ENCODE results near the gene NRN1L. TPM values are rescaled to one million over a fixed set of nuclear protein-coding genes. Genes with fewer than 3 reads are reported as not detected.
"Not testable (repeated sequence)": the region's sequence is repeated elsewhere in the genome, so short reads cannot be mapped to it uniquely, and the experiment has no call there.

The NRN1L gene
- total RNA-seq, 1 donor from 2014 or later: 0.65 TPM

DNA sequence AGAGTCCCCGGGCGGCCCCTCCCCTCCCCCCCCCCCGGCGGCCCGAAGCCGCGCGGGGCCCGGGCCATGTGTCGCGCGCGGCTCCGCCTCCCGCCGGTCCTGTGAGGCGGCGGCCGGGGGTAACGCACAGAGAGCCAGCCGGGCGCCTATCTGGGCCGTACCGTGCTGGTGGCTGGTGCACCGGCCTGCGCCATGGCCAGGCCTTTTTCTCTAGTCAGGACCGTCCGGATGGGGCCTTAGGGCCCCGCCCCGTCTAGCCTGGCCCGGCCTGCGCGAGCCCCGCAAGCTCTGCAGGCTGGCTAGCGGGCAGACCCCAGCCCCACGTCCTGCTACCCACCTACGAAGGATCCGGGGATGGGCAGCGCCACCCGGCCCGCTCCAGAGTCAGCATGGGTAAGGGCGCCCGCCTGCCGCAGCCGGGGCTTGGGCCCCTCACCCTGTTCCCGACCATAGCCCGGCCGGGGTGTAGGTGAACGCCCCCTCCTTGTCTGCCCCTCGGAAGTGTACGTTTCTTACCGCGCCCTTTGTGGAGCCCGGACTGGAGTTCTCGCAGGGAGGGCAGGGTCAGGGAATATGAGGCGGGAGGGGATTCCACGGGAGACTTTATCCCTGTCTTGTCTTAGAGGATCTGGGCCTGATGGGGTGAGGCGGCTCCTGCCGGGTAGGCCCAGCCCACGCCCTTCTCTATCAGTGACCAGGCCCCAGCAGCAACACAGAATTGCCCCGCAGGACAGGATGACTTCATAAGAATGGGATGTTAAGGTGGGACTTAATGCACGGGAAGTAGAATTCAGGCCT lies 37.4 kb upstream of the NRN1L start, which contains the start of gene CENPT:
Gene CENPT, minus strand, starts transcription at position 630 of the 798 bp plus-strand sequence. CDS start 13,834 bp downstream, outside the sequence.
- no peak for DNase-seq (ENCODE audit: low spot score)

GRCh38 chr16:67848118-67848517 lies 36.6 kb upstream of the NRN1L start:
- no peak for DNase-seq (ENCODE audit: low spot score)
- intact Hi-C loops (cut with micrococcal nuclease): loop anchor here (10.0 kb wide), 1 partner anchor 467 kb away; the partner anchor contains the start of genes PRMT7 and SLC7A6OS
- Mint-ChIP-seq H3K4me3 (peak overlapping the region; percentile 94), H3K9me3 (no peaks in the 10 kb centered on the region), H3K36me3 (ENCODE audit: low read depth) (peaks cover 6% of the 10 kb centered on the region), H3K4me1 (ENCODE audit: low read depth) (peaks cover 38% of the 10 kb centered on the region), H3K27me3 (ENCODE audit: insufficient read depth) (no peaks in the 10 kb centered on the region), H3K27ac (peak overlapping the region; percentile 83)

More for the DNA sequence above, 37.4 kb upstream of the NRN1L start, which contains the start of gene CENPT:
- H3K9me3 Mint-ChIP-seq: no peaks in the 10 kb centered on the region
- peaks cover 6% of the 10 kb centered on the region for H3K36me3 Mint-ChIP-seq (ENCODE audit: low read depth)
- peaks cover 38% of the 10 kb centered on the region for H3K4me1 Mint-ChIP-seq (ENCODE audit: low read depth)
- H3K4me3 Mint-ChIP-seq: peak within 1 kb of the TSS; percentile 94
- intact Hi-C loops (cut with micrococcal nuclease): loop anchor here (2.0 to 10.0 kb wide), 2 partner anchors 366 to 468 kb away; partner anchors contain the start of genes ATP6V0D1, PRMT7 and SLC7A6OS
- H3K27ac Mint-ChIP-seq: peak within 1 kb of the TSS; percentile 86
- H3K27me3 Mint-ChIP-seq (ENCODE audit: insufficient read depth): no peaks in the 10 kb centered on the region

DNA sequence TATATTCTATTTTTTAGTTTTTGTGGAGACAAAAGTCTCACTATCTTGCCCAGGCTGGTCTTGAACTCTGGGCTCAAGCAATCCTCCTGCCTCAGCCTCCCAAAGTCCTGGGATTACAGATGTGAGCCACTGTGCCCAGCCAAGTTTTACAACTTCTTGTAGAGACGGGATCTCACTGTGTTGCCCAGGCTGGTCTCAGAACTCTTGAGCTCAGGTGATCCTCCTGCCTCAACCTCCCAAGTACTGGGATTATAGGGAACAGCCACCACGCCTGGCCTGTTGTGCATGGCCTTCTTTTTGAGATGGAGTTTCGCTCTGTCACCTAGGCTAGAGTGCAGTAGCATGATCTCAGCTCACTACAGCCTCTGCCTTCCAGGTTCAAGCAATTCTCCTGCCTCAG lies 31.0 kb upstream of the NRN1L start:
- intact Hi-C loops (cut with micrococcal nuclease): no loop called here
- peaks cover 31% of the 10 kb centered on the region for H3K4me1 Mint-ChIP-seq (ENCODE audit: low read depth)
- no peaks in the 10 kb centered on the region for H3K27me3 Mint-ChIP-seq (ENCODE audit: insufficient read depth)
- DNase-seq (ENCODE audit: low spot score): no peak
- no peaks in the 10 kb centered on the region for H3K9me3 Mint-ChIP-seq
- no peak overlapping the region for H3K4me3 Mint-ChIP-seq
- no peak overlapping the region for H3K27ac Mint-ChIP-seq
- peaks cover 11% of the 10 kb centered on the region for H3K36me3 Mint-ChIP-seq (ENCODE audit: low read depth)

- peaks cover 5% of the 10 kb centered on the region for H3K36me3 Mint-ChIP-seq (ENCODE audit: low read depth)
- H3K4me3 Mint-ChIP-seq: no peak overlapping the region
- no peaks in the 10 kb centered on the region for H3K27me3 Mint-ChIP-seq (ENCODE audit: insufficient read depth)
- no peak for DNase-seq (ENCODE audit: low spot score)
- H3K27ac Mint-ChIP-seq: no peak overlapping the region
- no peaks in the 10 kb centered on the region for H3K9me3 Mint-ChIP-seq
- intact Hi-C loops (cut with micrococcal nuclease): no loop called here
- H3K4me1 Mint-ChIP-seq (ENCODE audit: low read depth): peaks cover 28% of the 10 kb centered on the region
These were observed 28.9 kb upstream of the NRN1L start for GRCh38 chr16:67855789-67856188.

DNA sequence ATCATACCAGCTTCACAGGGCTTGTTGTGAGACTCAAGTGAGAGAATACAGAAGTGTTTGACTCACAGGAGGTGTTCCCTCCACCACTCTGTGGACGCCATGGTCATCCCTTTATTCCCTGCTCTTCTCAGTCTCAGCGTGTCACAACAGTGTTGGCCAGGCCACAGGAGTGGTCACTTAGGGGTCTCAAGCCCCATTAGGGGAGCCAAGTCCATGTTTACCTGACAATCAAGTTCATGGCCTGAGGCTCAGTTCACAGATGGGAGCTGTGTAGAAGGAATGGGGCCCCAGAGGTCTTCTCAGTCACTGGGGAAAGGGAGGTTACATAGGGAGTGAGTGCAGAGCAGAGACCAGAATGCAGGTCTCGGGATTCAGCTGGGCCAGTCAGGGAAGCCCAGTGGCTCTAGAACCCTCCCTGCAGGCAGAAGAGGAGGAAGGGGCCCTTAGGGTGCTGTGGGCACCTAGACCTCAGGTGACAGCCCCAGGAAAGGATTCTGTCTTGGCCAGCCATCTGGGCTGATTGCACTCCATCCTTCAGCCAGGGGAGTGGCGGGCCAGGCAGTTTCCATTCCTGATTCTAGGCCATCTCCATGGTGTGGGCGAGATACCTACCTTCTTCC lies 27.6 kb upstream of the NRN1L start:
- peak overlapping the region; percentile 72 for H3K27ac Mint-ChIP-seq

GRCh38 chr16:67857547-67858233 lies 27.0 kb upstream of the NRN1L start:
- Mint-ChIP-seq H3K9me3 (no peaks in the 10 kb centered on the region), H3K27ac (peak overlapping the region; percentile 72), H3K36me3 (ENCODE audit: low read depth) (peaks cover 15% of the 10 kb centered on the region), H3K27me3 (ENCODE audit: insufficient read depth) (no peaks in the 10 kb centered on the region), H3K4me3 (no peak overlapping the region), H3K4me1 (ENCODE audit: low read depth) (peaks cover 42% of the 10 kb centered on the region)
- no peak for DNase-seq (ENCODE audit: low spot score)
- intact Hi-C loops (cut with micrococcal nuclease): no loop called here

More for the DNA sequence above, 27.6 kb upstream of the NRN1L start:
- DNase-seq (ENCODE audit: low spot score): no peak
- Mint-ChIP-seq H3K4me1 (ENCODE audit: low read depth) (peaks cover 39% of the 10 kb centered on the region), H3K27me3 (ENCODE audit: insufficient read depth) (no peaks in the 10 kb centered on the region), H3K4me3 (no peak overlapping the region), H3K9me3 (no peaks in the 10 kb centered on the region), H3K36me3 (ENCODE audit: low read depth) (peaks cover 15% of the 10 kb centered on the region)
- intact Hi-C loops (cut with micrococcal nuclease): no loop called here

GRCh38 chr16:67858500-67858899 lies 26.2 kb upstream of the NRN1L start:
- peaks cover 15% of the 10 kb centered on the region for H3K36me3 Mint-ChIP-seq (ENCODE audit: low read depth)
- H3K9me3 Mint-ChIP-seq: no peaks in the 10 kb centered on the region
- no peak for DNase-seq (ENCODE audit: low spot score)
- H3K4me3 Mint-ChIP-seq: no peak overlapping the region
- H3K27me3 Mint-ChIP-seq (ENCODE audit: insufficient read depth): no peaks in the 10 kb centered on the region
- peak overlapping the region; percentile 76 for H3K27ac Mint-ChIP-seq
- H3K4me1 Mint-ChIP-seq (ENCODE audit: low read depth): peaks cover 42% of the 10 kb centered on the region
- intact Hi-C loops (cut with micrococcal nuclease): no loop called here

DNA sequence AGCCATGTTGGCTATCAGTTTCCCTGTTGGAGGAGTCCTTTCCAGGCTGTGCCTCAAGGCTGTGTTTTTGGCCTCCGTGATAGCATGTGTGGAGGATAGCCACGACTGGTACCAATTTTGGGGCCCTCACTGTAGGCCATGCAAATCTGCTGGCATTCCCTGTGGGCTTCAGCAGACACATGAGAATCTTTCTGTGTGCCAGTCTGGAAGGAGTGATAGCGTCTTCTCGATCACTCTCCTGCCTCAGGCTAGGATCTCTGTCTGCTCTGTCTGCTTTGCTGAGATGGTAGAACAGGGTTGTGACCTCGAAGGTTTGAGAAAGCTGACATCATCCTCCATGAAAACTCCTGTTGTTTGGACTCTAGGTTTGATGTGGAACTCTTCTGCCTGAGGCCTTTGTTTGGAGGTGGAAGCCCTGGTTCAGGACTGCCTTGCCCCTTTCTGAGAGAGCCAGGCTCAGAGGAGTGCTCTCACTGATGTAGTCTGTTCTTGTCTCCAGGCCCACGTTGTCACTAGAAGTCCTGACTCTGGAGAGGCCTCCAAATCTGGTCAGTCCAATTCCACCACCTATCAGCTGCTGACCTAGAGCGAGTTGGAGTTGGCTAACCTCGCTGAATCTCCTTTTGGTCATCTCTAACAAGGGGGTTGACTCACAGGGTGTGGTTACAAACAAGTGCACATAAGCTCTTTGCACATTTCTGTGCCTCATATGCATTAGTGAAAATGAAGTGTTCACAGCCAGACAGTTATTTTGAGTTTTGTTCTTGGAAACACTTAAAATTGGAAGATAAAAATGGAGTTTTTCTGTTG lies 23.9 kb upstream of the NRN1L start:
- no peak for DNase-seq (ENCODE audit: low spot score)
- Mint-ChIP-seq H3K27me3 (ENCODE audit: insufficient read depth) (no peaks in the 10 kb centered on the region), H3K4me1 (ENCODE audit: low read depth) (peaks cover 37% of the 10 kb centered on the region), H3K36me3 (ENCODE audit: low read depth) (peaks cover 13% of the 10 kb centered on the region), H3K4me3 (no peak overlapping the region), H3K9me3 (no peaks in the 10 kb centered on the region), H3K27ac (peak overlapping the region; percentile 55)
- intact Hi-C loops (cut with micrococcal nuclease): no loop called here

GRCh38 chr16:67861877-67862276 lies 22.8 kb upstream of the NRN1L start:
- no peaks in the 10 kb centered on the region for H3K9me3 Mint-ChIP-seq
- DNase-seq (ENCODE audit: low spot score): no peak
- peaks cover 34% of the 10 kb centered on the region for H3K4me1 Mint-ChIP-seq (ENCODE audit: low read depth)
- H3K27ac Mint-ChIP-seq: no peak overlapping the region
- intact Hi-C loops (cut with micrococcal nuclease): no loop called here
- peaks cover 13% of the 10 kb centered on the region for H3K36me3 Mint-ChIP-seq (ENCODE audit: low read depth)
- H3K27me3 Mint-ChIP-seq (ENCODE audit: insufficient read depth): no peaks in the 10 kb centered on the region
- no peak overlapping the region for H3K4me3 Mint-ChIP-seq

- Mint-ChIP-seq H3K27ac (no peak overlapping the region), H3K36me3 (ENCODE audit: low read depth) (peaks cover 12% of the 10 kb centered on the region), H3K4me3 (no peak overlapping the region), H3K27me3 (ENCODE audit: insufficient read depth) (no peaks in the 10 kb centered on the region), H3K4me1 (ENCODE audit: low read depth) (peaks cover 24% of the 10 kb centered on the region), H3K9me3 (no peaks in the 10 kb centered on the region)
- intact Hi-C loops (cut with micrococcal nuclease): no loop called here
- no peak for DNase-seq (ENCODE audit: low spot score)
These were observed 21.8 kb upstream of the NRN1L start for GRCh38 chr16:67862623-67863583.

- not testable (repeated sequence) for H3K9me3 Mint-ChIP-seq; H3K27me3 Mint-ChIP-seq (ENCODE audit: insufficient read depth); DNase-seq (ENCODE audit: low spot score); H3K27ac Mint-ChIP-seq; H3K4me3 Mint-ChIP-seq
- Mint-ChIP-seq H3K36me3 (ENCODE audit: low read depth) (peaks cover 15% of the 10 kb centered on the region), H3K4me1 (ENCODE audit: low read depth) (peaks cover 15% of the 10 kb centered on the region)
- intact Hi-C loops (cut with micrococcal nuclease): loop anchor here (2.0 kb wide), 1 partner anchor 47 kb away; no protein-coding TSS in a partner anchor
These were observed 20.6 kb upstream of the NRN1L start for GRCh38 chr16:67864044-67864443.

All from activated T-helper 1 cell treated with anti-CD3 and anti-CD28 coated beads, Interleukin-12 subunit alpha, Interleukin-12 subunit beta, Interleukin-2, Interleukin-4 antibody, amounts not matched to agents 30 ng/mL and 10 ng/mL and 1 ng/mL, durations not matched to agents 14 hours and 24 hours and 36 hours (primary cell).